OCI-LY3 (cell line): ENCODE data around the gene TPSD1.

Source experiments
- H2AFZ ChIP-seq: fragments of 200-600, 300-600 bp; shearing (Covaris generic); 2 replicates; pipeline ENCODE4 v1.6.0; 2014; ENCODE audit warnings: antibody characterized with exemption, low read depth, low read length
- H3K27ac ChIP-seq: fragments of 200-600, 300-600 bp; sonication (generic); 2 replicates; pipeline ENCODE4 v1.5.1; 2014; ENCODE audit warnings: mild to moderate bottlenecking, low read length, moderate library complexity, mixed read lengths
- H3K27me3 ChIP-seq: fragments of 200-600, 300-600 bp; sonication (generic); 2 replicates; pipeline ENCODE4 v1.6.1; 2014; ENCODE audit warnings: low read depth, low read length, mixed read lengths
- H3K36me3 ChIP-seq: fragments of 200-600, 300-600 bp; sonication (generic); replicated peaks from 2 replicates; pipeline ENCODE3; 2014; ENCODE audit warnings: low read depth, low read length, mixed read lengths
- H3K4me1 ChIP-seq: fragments of 300-600, 200-600 bp; sonication (generic); 2 replicates; pipeline ENCODE4 v1.6.1; 2014; ENCODE audit warnings: low read length, mixed read lengths
- H3K4me2 ChIP-seq: fragments of 200-600, 300-600 bp; sonication (generic); 2 replicates; pipeline ENCODE4 v1.6.1; 2014; ENCODE audit warnings: low read length, mixed read lengths
- H3K4me3 ChIP-seq: fragments of 300-600, 200-600 bp; sonication (generic); 2 replicates; pipeline ENCODE4 v1.5.1; 2014; ENCODE audit warnings: antibody characterized with exemption, mild to moderate bottlenecking, low read length, moderate library complexity
- H3K79me2 ChIP-seq: fragments of 300-600, 200-600 bp; shearing (Covaris generic); 2 replicates; pipeline ENCODE4 v1.6.1; 2014; ENCODE audit warnings: mild to moderate bottlenecking, low read length, mixed read lengths
- H3K9ac ChIP-seq: fragments of 300-600, 200-600 bp; shearing (Covaris generic); 2 replicates; pipeline ENCODE4 v1.6.0; 2014; ENCODE audit warnings: mild to moderate bottlenecking, low read length, moderate library complexity
- H3K9me3 ChIP-seq: fragments of 200-600, 300-600 bp; shearing (Covaris generic); 2 replicates; pipeline ENCODE4 v1.6.1; 2014; ENCODE audit warnings: low read length, mixed read lengths; ENCODE audit not compliant: insufficient read depth
- H4K20me1 ChIP-seq: fragments of 200-600, 300-600 bp; sonication (generic); 2 replicates; pipeline ENCODE4 v1.6.1; 2016; ENCODE audit warnings: low read length, mixed read lengths; ENCODE audit not compliant: insufficient read depth
- CTCF ChIP-seq: fragments of 200-600, 300-600 bp; sonication (generic); IDR thresholded peaks from 2 replicates; pipeline ENCODE4 v1.5.1; 2014; ENCODE audit warnings: antibody characterized with exemption, low read length, low read depth
- EZH2phosphoT487 ChIP-seq: fragments of 200-600 bp; shearing (Covaris generic); IDR thresholded peaks from 2 replicates; pipeline ENCODE4 v1.6.1; 2018; ENCODE audit warnings: antibody characterized with exemption, mixed run types, low read depth

The TPSD1 gene

GRCh38 chr16:1297018-1297696, 41.3 kb downstream of the TPSD1 start:
- peak overlapping the region; percentile 60 for H3K4me3 ChIP-seq
- H3K27ac ChIP-seq = peak overlapping the region; percentile 12
- no peaks in the 10 kb centered on the region for H3K36me3 ChIP-seq
- no peaks in the 10 kb centered on the region for H3K9me3 ChIP-seq
- no peaks in the 10 kb centered on the region for H3K79me2 ChIP-seq
- no peaks in the 10 kb centered on the region for H4K20me1 ChIP-seq
- TF ChIP-seq CTCF = no peak
- no peak for TF ChIP-seq EZH2phosphoT487
- peak overlapping the region; percentile 72; the same call in 1 of the 2 replicates for H2AFZ ChIP-seq
- peak overlapping the region; percentile 8; the same call in 1 of the 2 replicates for H3K9ac ChIP-seq
- H3K27me3 ChIP-seq = peaks cover 6% of the 10 kb centered on the region
- peak overlapping the region; percentile 67 for H3K4me2 ChIP-seq
- H3K4me1 ChIP-seq = peaks cover 21% of the 10 kb centered on the region

GRCh38 chr16:1298406-1298805, 42.5 kb downstream of the TPSD1 start:
- Histone ChIP-seq H3K36me3 (no peaks in the 10 kb centered on the region), H2AFZ (no peak overlapping the region), H3K4me2 (no peak overlapping the region), H3K27me3 (peaks cover 6% of the 10 kb centered on the region), H3K4me3 (no peak overlapping the region), H3K27ac (no peak overlapping the region), H3K9ac (no peak overlapping the region), H3K9me3 (no peaks in the 10 kb centered on the region), H4K20me1 (no peaks in the 10 kb centered on the region), H3K4me1 (peaks cover 23% of the 10 kb centered on the region), H3K79me2 (no peaks in the 10 kb centered on the region)
- TF ChIP-seq EZH2phosphoT487 = no peak
- TF ChIP-seq CTCF = no peak

- Histone ChIP-seq H3K4me3 (no peak overlapping the region), H3K27me3 (peaks cover 6% of the 10 kb centered on the region), H3K36me3 (no peaks in the 10 kb centered on the region)
Measured at GRCh38 chr16:1299012-1299867, 43.4 kb downstream of the TPSD1 start.

More at GRCh38 chr16:1299012-1299867, 43.4 kb downstream of the TPSD1 start:
- H3K79me2 ChIP-seq = no peaks in the 10 kb centered on the region
- no peak overlapping the region for H2AFZ ChIP-seq
- peaks cover 31% of the 10 kb centered on the region for H3K4me1 ChIP-seq
- no peak for TF ChIP-seq CTCF
- TF ChIP-seq EZH2phosphoT487 = no peak
- no peaks in the 10 kb centered on the region for H3K9me3 ChIP-seq
- H3K4me2 ChIP-seq = no peak overlapping the region
- no peak overlapping the region for H3K9ac ChIP-seq
- no peaks in the 10 kb centered on the region for H4K20me1 ChIP-seq
- no peak overlapping the region for H3K27ac ChIP-seq
